ENCODE results near the gene SH3BP1. TPM values are rescaled to one million over a fixed set of nuclear protein-coding genes. Genes with fewer than 3 reads are reported as not detected.
A peak's percentile ranks its signal among the peaks of the same experiment; 100 is the strongest.

The SH3BP1 gene
- total and polyA plus RNA-seq, 2 of the 13 experiments (the other 11 are each of a cell fraction or from before 2014, with no cell fraction given), result 8.4 to 18.5 TPM

- no peak for TF ChIP-seq ZNF512 (CRISPR knock-in tag; IDR thresholded peaks at IDR 0.05)
- peak; percentile 76; the same call in 1 of the 2 replicates for TF ChIP-seq ZNF724P (CRISPR knock-in tag; IDR thresholded peaks at IDR 0.05; ENCODE audit: borderline replicate concordance)
- no peak; the same call in 1 of the 2 replicates for TF ChIP-seq ZFY (CRISPR knock-in tag; IDR thresholded peaks at IDR 0.05)
- TF ChIP-seq HHEX (CRISPR knock-in tag; IDR thresholded peaks at IDR 0.05), result no peak
- no peak for TF ChIP-seq ZNF329 (CRISPR knock-in tag; IDR thresholded peaks at IDR 0.05; ENCODE audit: low read depth)
- TF ChIP-seq ZNF17 (CRISPR knock-in tag; IDR thresholded peaks at IDR 0.05), result no peak
- 0 out of 2 replicates have a peak, but pooled peaks have one; percentile 46 for TF ChIP-seq ZNF790 (CRISPR knock-in tag; IDR thresholded peaks at IDR 0.05; ENCODE audit: borderline replicate concordance)
- TF ChIP-seq ZKSCAN1 (IDR thresholded peaks at IDR 0.05; ENCODE audit: low read length), result peak; percentile 91
- TF ChIP-seq ZBTB46 (CRISPR knock-in tag; IDR thresholded peaks at IDR 0.05; ENCODE audit: borderline replicate concordance), result no peak
- TF ChIP-seq ARNT2 (CRISPR knock-in tag; IDR thresholded peaks at IDR 0.05; ENCODE audit: low read depth), result no peak
- TF ChIP-seq HMG20B (CRISPR knock-in tag; conservative IDR thresholded peaks at IDR 0.05), result no peak
- TF ChIP-seq CTCF (CRISPR knock-in tag; IDR thresholded peaks at IDR 0.05), result peak; percentile 54
- peak; percentile 98 for TF ChIP-seq ZKSCAN8 (CRISPR knock-in tag; IDR thresholded peaks at IDR 0.05; ENCODE audit: borderline replicate concordance)
- TF ChIP-seq SPEN (CRISPR knock-in tag; IDR thresholded peaks at IDR 0.05; ENCODE audit: low read depth), result no peak
- TF ChIP-seq MEIS1 (CRISPR knock-in tag; IDR thresholded peaks at IDR 0.05; ENCODE audit: borderline replicate concordance), result peak; percentile 20; the same call in 1 of the 2 replicates
- TF ChIP-seq EZH2 (conservative IDR thresholded peaks at IDR 0.05; ENCODE audit: low read depth, low read length), result no peak
- no peak for TF ChIP-seq ATRX (CRISPR knock-in tag; IDR thresholded peaks at IDR 0.05; ENCODE audit: borderline replicate concordance)
- no peak for TF ChIP-seq ZSCAN21 (CRISPR knock-in tag; IDR thresholded peaks at IDR 0.05; ENCODE audit: borderline replicate concordance)
- TF ChIP-seq LCORL (IDR thresholded peaks at IDR 0.05), result no peak
- TF ChIP-seq LCORL (CRISPR knock-in tag; IDR thresholded peaks at IDR 0.05), result peak; percentile 31; the same call in 1 of the 2 replicates
- no peak for TF ChIP-seq ZBTB3 (CRISPR knock-in tag; IDR thresholded peaks at IDR 0.05; ENCODE audit: borderline replicate concordance, low read depth)
- no peak for TF ChIP-seq ZBTB21 (CRISPR knock-in tag; IDR thresholded peaks at IDR 0.05)
- peak; percentile 71 for TF ChIP-seq SAP130 (CRISPR knock-in tag; IDR thresholded peaks at IDR 0.05; ENCODE audit: low read depth)
- no peak for TF ChIP-seq RFX1 (IDR thresholded peaks at IDR 0.05)
- no peak for TF ChIP-seq SMYD3 (CRISPR knock-in tag; IDR thresholded peaks at IDR 0.05)
Observed at GRCh38 chr22:37638391-37639069, 939 bp upstream of the SH3BP1 start (continued).

Measured in HepG2 (cell line).